ENCODE measurements around the gene ULK4.
A peak's percentile ranks its signal among the peaks of the same experiment; 100 is the strongest.
"Not testable (repeated sequence)": the region's sequence is repeated elsewhere in the genome, so short reads cannot be mapped to it uniquely, and the experiment has no call there.

ULK4 gene

GRCh38 chr3:41961751-41962679 lies at the start of gene ULK4:
ULK4 (minus strand) TSS chr3:41962103; CDS start chr3:41954759, 7,344 bp downstream.
- peak; percentile 100 for DNase-seq (ENCODE audit: low read depth, low spot score)

- DNase-seq (ENCODE audit: low read depth, low spot score): peak; percentile 44
Measured at GRCh38 chr3:42010530-42010929, 48.6 kb upstream of the ULK4 start.

GRCh38 chr3:42009456-42009855 lies 47.6 kb upstream of the ULK4 start:
- DNase-seq (ENCODE audit: low read depth, low spot score): no peak

GRCh38 chr3:42007785-42008184 lies 45.9 kb upstream of the ULK4 start:
- DNase-seq (ENCODE audit: low read depth, low spot score): no peak

GRCh38 chr3:42005401-42005800 lies 43.5 kb upstream of the ULK4 start:
- DNase-seq (ENCODE audit: low read depth, low spot score): no peak

GRCh38 chr3:42002790-42003189 lies 40.9 kb upstream of the ULK4 start:
- no peak for DNase-seq (ENCODE audit: low read depth, low spot score)

- DNase-seq (ENCODE audit: low read depth, low spot score): no peak
Measured at GRCh38 chr3:42001777-42002176, 39.9 kb upstream of the ULK4 start.

DNA sequence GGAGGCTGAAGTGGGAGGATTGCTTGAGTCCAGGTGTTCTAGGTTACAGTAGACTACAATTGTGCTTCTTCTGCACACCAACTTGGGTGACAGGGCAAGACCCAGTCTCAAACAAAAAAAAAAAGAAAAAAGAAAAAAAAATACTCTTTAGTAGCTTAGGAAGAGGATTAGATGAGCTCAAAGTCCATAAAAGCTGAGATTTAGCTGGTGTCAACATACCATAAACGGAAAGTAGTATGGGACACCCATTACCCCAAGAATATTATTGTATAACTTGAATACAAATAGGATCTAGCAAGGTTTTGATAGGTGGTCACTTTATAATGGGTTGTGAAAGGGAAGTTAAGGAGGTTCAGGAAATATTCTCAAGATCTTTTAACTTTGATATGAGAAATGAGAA lies 38.0 kb upstream of the ULK4 start:
- no peak for DNase-seq (ENCODE audit: low read depth, low spot score)

DNA sequence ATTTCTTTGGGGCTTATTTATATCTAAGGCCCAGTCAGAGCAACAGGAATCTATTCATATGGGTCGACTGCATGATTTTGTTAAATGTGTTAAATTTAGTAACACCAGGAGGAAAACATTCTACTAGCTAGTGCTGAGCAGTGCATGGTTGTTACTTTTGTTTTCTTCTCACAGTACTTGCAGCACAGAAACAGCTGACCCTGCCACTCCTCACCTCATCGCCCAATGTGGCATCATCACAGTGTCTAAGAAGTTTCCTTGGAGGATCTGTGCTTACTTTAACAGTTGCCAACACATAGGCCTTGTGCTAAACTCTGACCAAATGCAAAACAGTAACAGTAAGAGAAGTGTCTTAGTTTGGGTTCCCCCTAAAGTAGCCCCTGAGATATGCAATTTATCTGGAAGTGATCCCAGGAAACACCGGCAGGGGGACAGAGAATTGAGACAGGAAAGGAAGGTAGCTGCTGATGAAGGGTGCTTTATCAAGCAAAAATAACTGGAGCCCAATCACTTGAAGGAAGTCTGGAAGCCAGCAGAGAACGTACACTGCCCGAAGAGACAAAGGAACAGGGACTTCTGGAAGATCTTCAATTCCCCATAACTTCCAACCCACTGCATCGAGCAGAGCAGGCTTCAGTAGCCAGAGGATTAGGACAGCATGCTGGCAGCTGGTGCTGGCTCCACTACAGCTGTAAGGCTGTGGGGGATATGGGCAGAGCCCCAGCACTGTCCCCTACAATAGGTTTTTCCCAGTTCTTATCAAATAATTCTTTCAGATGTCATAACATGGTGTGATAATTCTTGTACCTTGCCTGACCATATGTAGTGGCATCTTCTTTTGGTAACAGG lies 36.0 kb upstream of the ULK4 start:
- DNase-seq (ENCODE audit: low read depth, low spot score): peak; percentile 16

- no peak for DNase-seq (ENCODE audit: low read depth, low spot score)
Measured at GRCh38 chr3:41991437-41991836, 29.5 kb upstream of the ULK4 start.

DNA sequence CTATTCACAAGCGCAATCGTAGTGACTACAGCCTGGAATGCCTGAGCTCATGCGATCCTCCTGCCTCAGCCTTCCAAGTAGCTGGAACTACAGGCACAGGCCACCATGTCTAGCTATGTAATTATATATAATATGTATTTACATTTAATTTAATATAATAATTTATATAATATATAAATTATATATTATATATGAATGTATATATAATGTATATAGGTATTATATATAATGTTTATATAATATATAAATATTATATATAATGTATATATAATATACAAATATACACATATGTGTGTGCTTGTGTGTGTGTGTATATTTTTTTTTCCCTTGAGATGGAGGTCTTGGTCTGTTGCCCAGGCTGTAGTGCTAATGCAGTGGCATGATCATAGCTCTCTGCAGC lies 27.6 kb upstream of the ULK4 start:
- no peak for DNase-seq (ENCODE audit: low read depth, low spot score)

GRCh38 chr3:41987627-41988026 lies 25.7 kb upstream of the ULK4 start:
- DNase-seq (ENCODE audit: low read depth, low spot score): no peak

DNA sequence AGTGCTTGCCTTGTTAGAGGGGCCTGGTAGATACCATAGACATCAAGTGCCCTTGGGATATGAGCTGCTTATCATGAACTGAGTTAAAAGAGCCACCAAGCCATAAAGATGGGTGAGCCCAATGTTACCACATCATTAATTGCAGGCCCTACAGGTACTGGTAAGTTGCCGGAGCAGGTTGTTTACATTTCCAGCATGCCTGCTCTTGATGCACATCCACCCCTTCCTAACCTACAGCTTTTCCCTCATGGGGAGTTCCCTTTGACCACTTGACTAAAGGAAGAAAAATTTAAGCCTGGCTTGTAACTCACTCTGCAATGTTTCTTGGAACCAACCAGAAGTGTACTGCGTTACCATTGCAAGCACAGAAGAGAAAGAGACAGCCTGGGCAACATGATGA lies 24.7 kb upstream of the ULK4 start:
- no peak for DNase-seq (ENCODE audit: low read depth, low spot score)

DNA sequence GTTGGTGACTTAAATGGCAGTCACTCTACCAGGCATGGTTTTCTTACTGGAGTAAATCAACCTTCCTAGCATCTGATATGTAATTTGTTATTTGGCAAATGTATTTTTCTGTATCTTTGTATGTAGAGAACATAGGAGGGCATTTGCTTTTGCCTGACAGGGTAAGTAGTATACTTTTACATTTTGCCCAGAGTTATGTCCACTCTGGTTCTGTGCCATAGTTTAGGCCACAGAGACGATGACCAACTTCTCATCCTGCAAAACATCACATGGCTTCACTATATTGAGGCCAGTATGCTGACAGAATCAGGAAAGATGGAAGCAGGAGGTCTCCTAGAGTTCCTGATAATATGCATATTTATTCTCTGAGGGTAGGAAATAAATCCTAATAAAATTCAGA lies 23.1 kb upstream of the ULK4 start:
- no peak for DNase-seq (ENCODE audit: low read depth, low spot score)

DNA sequence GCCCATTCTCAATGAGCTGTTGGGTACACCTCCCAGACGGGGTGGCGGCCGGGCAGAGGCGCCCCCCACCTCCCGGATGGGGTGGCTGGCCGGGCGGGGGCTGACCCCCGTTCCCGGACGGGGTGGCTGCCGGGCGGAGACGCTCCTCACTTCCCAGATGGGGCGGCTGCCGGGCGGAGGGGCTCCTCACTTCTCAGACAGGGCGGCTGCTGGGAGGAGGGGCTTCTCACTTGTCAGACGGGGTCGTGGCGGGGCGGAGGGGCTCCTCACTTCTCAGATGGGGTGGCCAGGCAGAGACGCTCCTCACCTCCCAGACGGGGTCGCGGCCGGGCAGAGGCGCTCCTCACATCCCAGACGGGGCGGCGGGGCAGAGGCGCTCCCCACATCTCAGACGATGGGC lies 21.2 kb upstream of the ULK4 start:
- DNase-seq (ENCODE audit: low read depth, low spot score): not testable (repeated sequence)

GRCh38 chr3:41977401-41977800 lies 15.5 kb upstream of the ULK4 start:
- DNase-seq (ENCODE audit: low read depth, low spot score): not testable (repeated sequence)

GRCh38 chr3:41975416-41976103 lies 13.7 kb upstream of the ULK4 start:
- no peak for DNase-seq (ENCODE audit: low read depth, low spot score)

- DNase-seq (ENCODE audit: low read depth, low spot score): no peak
Measured at GRCh38 chr3:41974223-41974622, 12.3 kb upstream of the ULK4 start.

DNA sequence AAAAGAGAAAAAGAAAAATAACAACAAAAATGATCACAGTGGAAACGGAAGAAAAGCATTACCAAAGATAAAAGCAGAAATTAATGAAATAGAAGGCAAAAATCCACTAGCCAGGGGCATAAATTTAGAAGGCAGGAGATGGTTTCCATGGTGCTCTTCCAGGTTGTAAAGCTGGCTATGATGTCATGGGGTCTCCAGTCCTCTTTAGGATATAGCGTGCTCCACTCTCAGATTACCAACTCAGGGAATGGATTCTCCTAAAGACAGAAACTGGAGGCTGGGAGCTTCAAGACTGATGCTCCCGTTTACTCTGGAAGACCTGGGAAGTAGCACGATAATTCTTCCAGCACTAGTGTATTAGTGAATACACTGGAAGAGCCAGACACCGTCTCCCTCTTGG lies 10.9 kb upstream of the ULK4 start:
- DNase-seq (ENCODE audit: low read depth, low spot score): no peak

DNA sequence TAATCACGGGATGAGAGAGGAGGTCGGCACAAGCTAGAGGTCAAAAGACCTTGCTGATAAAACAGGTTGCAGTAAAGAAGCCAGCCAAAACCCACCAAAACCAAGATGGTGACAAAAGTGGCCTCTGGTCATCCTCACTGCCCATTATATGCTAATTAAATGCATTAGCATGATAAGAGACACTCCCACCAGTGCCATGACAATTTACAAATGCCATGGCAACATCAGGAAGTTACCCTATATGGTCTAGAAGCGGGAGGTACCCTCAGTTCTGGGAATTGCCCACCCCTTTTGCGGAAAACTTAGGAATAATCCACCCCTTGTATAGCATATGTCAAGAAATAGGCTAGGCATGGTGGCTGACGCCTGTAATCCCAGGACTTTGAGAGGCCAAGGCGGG lies 4.3 kb upstream of the ULK4 start:
- peak; percentile 9 for DNase-seq (ENCODE audit: low read depth, low spot score)

- DNase-seq (ENCODE audit: low read depth, low spot score): no peak
Measured at GRCh38 chr3:41963823-41964222, 1.9 kb upstream of the ULK4 start.
